Neural cell (in vitro differentiated cells): ENCODE results near the gene CHCHD3. TPM values are rescaled to one million over a fixed set of nuclear protein-coding genes. Genes with fewer than 3 reads are reported as not detected.

ENCODE experiments used
- H2AFZ ChIP-seq: fragments of 200-600, 300-800 bp; sonication (generic), shearing (Covaris generic); 2 replicates; pipeline ENCODE4 v1.6.0; 2014; ENCODE audit warnings: low read depth, mild to moderate bottlenecking, antibody characterized with exemption, low read length, moderate library complexity
- H3F3A ChIP-seq: fragments of 200-600 bp; shearing (Covaris generic); 2 replicates; pipeline ENCODE4 v1.6.1; 2016; ENCODE audit warnings: mild to moderate bottlenecking, moderate library complexity, mixed read lengths, antibody characterized with exemption, low read length; ENCODE audit not compliant: insufficient read depth, poor library complexity, severe bottlenecking
- H3K27ac ChIP-seq: fragments of 200-600, 300-800 bp; sonication (generic), shearing (Covaris generic); 2 replicates; pipeline ENCODE4 v1.5.1; 2014; ENCODE audit warnings: mild to moderate bottlenecking, low read length, moderate library complexity
- H3K27me3 ChIP-seq: fragments of 300-800, 200-600 bp; sonication (generic), shearing (Covaris generic); 2 replicates; pipeline ENCODE4 v1.6.0; 2014; ENCODE audit warnings: mild to moderate bottlenecking, low read depth, low read length, moderate library complexity; ENCODE audit not compliant: insufficient read depth
- H3K36me3 ChIP-seq: fragments of 300-800, 200-600 bp; sonication (generic), shearing (Covaris generic); 2 replicates; pipeline ENCODE4 v1.5.1; 2014; ENCODE audit warnings: mild to moderate bottlenecking, antibody characterized with exemption, low read length, moderate library complexity; ENCODE audit not compliant: insufficient read depth
- H3K4me2 ChIP-seq: fragments of 300-800, 200-600 bp; sonication (generic), shearing (Covaris generic); 2 replicates; pipeline ENCODE4 v1.6.0; 2014; ENCODE audit warnings: mild to moderate bottlenecking, low read length
- H3K4me3 ChIP-seq: fragments of 300-800, 200-600 bp; sonication (generic), shearing (Covaris generic); 2 replicates; pipeline ENCODE4 v1.5.1; 2014; ENCODE audit warnings: mild to moderate bottlenecking, low read length, moderate library complexity
- H3K79me2 ChIP-seq: fragments of 200-600 bp; shearing (Covaris generic); replicated peaks from 2 replicates; pipeline ENCODE4 v1.6.0; 2014; ENCODE audit warnings: mild to moderate bottlenecking, low read length, moderate library complexity; ENCODE audit not compliant: insufficient read depth
- H3K9ac ChIP-seq: fragments of 300-800, 200-600 bp; sonication (generic), shearing (Covaris generic); 2 replicates; pipeline ENCODE4 v1.6.1; 2016; ENCODE audit warnings: mild to moderate bottlenecking, low read length, mixed read lengths
- H3K9me2 ChIP-seq: fragments of 200-600 bp; shearing (Covaris generic); 2 replicates; pipeline ENCODE4 v1.6.1; 2016; ENCODE audit warnings: mild to moderate bottlenecking, low read length, mixed read lengths; ENCODE audit not compliant: insufficient read depth
- H3K9me3 ChIP-seq: fragments of 200-600, 300-800 bp; sonication (generic), shearing (Covaris generic); 2 replicates; pipeline ENCODE4 v1.6.1; 2016; ENCODE audit warnings: mild to moderate bottlenecking, mixed run types, low read length, moderate library complexity, mixed read lengths
- H4K20me1 ChIP-seq: fragments of 200-600 bp; shearing (Covaris generic); 2 replicates; pipeline ENCODE4 v1.6.1; 2016; ENCODE audit warnings: mild to moderate bottlenecking, mixed run types; ENCODE audit not compliant: insufficient read depth
- EP300 ChIP-seq: fragments of 450-650 bp; conservative IDR thresholded peaks from 2 replicates; pipeline ENCODE4 v1.6.1; 2014; ENCODE audit warnings: antibody characterized with exemption, mild to moderate bottlenecking, moderate library complexity; ENCODE audit not compliant: poor library complexity, severe bottlenecking
- EZH2 ChIP-seq: fragments of 200-600, 300-800 bp; shearing (Covaris generic), sonication (generic); IDR thresholded peaks from 2 replicates; pipeline ENCODE4 v1.6.1; 2014; ENCODE audit warnings: antibody characterized with exemption, low read length, borderline replicate concordance, mild to moderate bottlenecking; ENCODE audit not compliant: insufficient read depth, poor library complexity, severe bottlenecking
- MXI1 ChIP-seq: fragments of 450-650 bp; conservative IDR thresholded peaks from 2 replicates; pipeline ENCODE4 v1.6.1; 2014; ENCODE audit warnings: antibody characterized with exemption, mild to moderate bottlenecking; ENCODE audit not compliant: poor library complexity, severe bottlenecking
- POLR2AphosphoS5 ChIP-seq: IDR thresholded peaks from 2 replicates; pipeline ENCODE4 v1.6.1; 2012
- RAD21 ChIP-seq: fragments of 450-650 bp; conservative IDR thresholded peaks from 2 replicates; pipeline ENCODE4 v1.6.1; 2014; ENCODE audit warnings: antibody characterized with exemption, mild to moderate bottlenecking, moderate library complexity
- SMC3 ChIP-seq: fragments of 450-650 bp; conservative IDR thresholded peaks from 2 replicates; pipeline ENCODE4 v1.6.1; 2014; ENCODE audit warnings: antibody characterized with exemption, mild to moderate bottlenecking, moderate library complexity; ENCODE audit not compliant: poor library complexity
- polyA plus RNA-seq: library from polyadenylated mRNA; depleted of rRNA; stranded (reverse); fragments of >200 nt; gene quantifications from 2 replicates; pipeline ENCODE4 v1.2.3, GENCODE V29; 2014
- TF ChIP-seq, protein P1 (sequence below): IDR thresholded peaks from 2 replicates; pipeline ENCODE4 v1.6.1; 2012; ENCODE audit warnings: borderline replicate concordance
- TF ChIP-seq, protein P2 (sequence below): fragments of 450-650 bp; IDR thresholded peaks from 2 replicates; pipeline ENCODE4 v1.5.1; 2014; ENCODE audit warnings: antibody characterized with exemption, mild to moderate bottlenecking, moderate library complexity; ENCODE audit not compliant: poor library complexity, severe bottlenecking

Gene CHCHD3
- polyA plus RNA-seq, 1 donor from 2014 or later, result 89.9 TPM

DNA sequence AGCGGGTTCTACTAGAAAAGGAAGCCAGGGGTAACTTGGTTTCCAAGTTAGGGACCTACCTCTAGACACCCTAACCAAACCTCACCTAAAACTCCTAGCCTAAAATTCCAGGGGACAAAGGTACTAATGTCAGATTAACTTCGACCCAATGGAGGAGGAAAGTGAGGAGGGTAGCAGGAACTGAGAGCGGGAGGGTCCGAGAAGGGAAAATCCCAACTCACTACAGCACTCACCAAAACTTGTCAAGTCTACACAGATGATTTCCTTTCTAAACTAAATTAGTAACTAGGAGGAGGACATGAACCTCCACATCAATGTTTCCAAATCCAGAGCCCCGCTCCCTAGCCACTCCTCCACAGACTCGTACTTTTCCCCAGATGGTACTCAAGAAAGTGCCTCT is 22.6 kb downstream of the CHCHD3 start:
- Histone ChIP-seq H3K9me2 (no peaks in the 10 kb centered on the region), H3K9ac (no peak overlapping the region), H3K27ac (no peak overlapping the region), H3K9me3 (no peaks in the 10 kb centered on the region), H3K4me2 (no peak overlapping the region), H3K36me3 (no peaks in the 10 kb centered on the region), H4K20me1 (no peaks in the 10 kb centered on the region), H3K4me3 (no peak overlapping the region), H2AFZ (no peak overlapping the region), H3K79me2 (no peaks in the 10 kb centered on the region), H3K27me3 (no peaks in the 10 kb centered on the region), H3F3A (no peaks in the 10 kb centered on the region)
- TF ChIP-seq, protein P1, sequence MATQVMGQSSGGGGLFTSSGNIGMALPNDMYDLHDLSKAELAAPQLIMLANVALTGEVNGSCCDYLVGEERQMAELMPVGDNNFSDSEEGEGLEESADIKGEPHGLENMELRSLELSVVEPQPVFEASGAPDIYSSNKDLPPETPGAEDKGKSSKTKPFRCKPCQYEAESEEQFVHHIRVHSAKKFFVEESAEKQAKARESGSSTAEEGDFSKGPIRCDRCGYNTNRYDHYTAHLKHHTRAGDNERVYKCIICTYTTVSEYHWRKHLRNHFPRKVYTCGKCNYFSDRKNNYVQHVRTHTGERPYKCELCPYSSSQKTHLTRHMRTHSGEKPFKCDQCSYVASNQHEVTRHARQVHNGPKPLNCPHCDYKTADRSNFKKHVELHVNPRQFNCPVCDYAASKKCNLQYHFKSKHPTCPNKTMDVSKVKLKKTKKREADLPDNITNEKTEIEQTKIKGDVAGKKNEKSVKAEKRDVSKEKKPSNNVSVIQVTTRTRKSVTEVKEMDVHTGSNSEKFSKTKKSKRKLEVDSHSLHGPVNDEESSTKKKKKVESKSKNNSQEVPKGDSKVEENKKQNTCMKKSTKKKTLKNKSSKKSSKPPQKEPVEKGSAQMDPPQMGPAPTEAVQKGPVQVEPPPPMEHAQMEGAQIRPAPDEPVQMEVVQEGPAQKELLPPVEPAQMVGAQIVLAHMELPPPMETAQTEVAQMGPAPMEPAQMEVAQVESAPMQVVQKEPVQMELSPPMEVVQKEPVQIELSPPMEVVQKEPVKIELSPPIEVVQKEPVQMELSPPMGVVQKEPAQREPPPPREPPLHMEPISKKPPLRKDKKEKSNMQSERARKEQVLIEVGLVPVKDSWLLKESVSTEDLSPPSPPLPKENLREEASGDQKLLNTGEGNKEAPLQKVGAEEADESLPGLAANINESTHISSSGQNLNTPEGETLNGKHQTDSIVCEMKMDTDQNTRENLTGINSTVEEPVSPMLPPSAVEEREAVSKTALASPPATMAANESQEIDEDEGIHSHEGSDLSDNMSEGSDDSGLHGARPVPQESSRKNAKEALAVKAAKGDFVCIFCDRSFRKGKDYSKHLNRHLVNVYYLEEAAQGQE, result no peak
- TF ChIP-seq POLR2AphosphoS5 (no peak), EP300 (no peak), MXI1 (no peak), RAD21 (no peak)
- TF ChIP-seq, protein P2, sequence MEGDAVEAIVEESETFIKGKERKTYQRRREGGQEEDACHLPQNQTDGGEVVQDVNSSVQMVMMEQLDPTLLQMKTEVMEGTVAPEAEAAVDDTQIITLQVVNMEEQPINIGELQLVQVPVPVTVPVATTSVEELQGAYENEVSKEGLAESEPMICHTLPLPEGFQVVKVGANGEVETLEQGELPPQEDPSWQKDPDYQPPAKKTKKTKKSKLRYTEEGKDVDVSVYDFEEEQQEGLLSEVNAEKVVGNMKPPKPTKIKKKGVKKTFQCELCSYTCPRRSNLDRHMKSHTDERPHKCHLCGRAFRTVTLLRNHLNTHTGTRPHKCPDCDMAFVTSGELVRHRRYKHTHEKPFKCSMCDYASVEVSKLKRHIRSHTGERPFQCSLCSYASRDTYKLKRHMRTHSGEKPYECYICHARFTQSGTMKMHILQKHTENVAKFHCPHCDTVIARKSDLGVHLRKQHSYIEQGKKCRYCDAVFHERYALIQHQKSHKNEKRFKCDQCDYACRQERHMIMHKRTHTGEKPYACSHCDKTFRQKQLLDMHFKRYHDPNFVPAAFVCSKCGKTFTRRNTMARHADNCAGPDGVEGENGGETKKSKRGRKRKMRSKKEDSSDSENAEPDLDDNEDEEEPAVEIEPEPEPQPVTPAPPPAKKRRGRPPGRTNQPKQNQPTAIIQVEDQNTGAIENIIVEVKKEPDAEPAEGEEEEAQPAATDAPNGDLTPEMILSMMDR, result no peak

GRCh38 chr7:133056370-133057238 is 25.3 kb downstream of the CHCHD3 start:
- Histone ChIP-seq H4K20me1 (no peaks in the 10 kb centered on the region), H3K27me3 (no peaks in the 10 kb centered on the region), H3K36me3 (no peaks in the 10 kb centered on the region), H3K4me3 (no peak overlapping the region), H3K9me2 (no peaks in the 10 kb centered on the region), H3K27ac (no peak overlapping the region), H3K79me2 (peaks cover 7% of the 10 kb centered on the region), H3F3A (no peaks in the 10 kb centered on the region), H3K9ac (no peak overlapping the region), H2AFZ (no peak overlapping the region), H3K4me2 (no peak overlapping the region), H3K9me3 (no peaks in the 10 kb centered on the region)
- no peak for TF ChIP-seq EZH2
- TF ChIP-seq, protein P1, result no peak
- TF ChIP-seq SMC3, result no peak
- TF ChIP-seq, protein P2, result no peak
- peak; percentile 37 for TF ChIP-seq POLR2AphosphoS5
